Nephron (organoid): Measurements from ENCODE around the gene ALAS1.

Experiments used
- H3K27ac Mint-ChIP-seq, 3 experiments: 2 replicates each; pipeline ENCODE4 v1.8.0; 2020; ENCODE audit warnings: mixed read lengths in 3 of 3, mild to moderate bottlenecking in 2 of 3, moderate library complexity in 1 of 3
- H3K27me3 Mint-ChIP-seq: 2 replicates; pipeline ENCODE4 v1.8.0; 2021; ENCODE audit warnings: low read depth, mild to moderate bottlenecking, moderate library complexity, mixed read lengths
- H3K36me3 Mint-ChIP-seq: 2 replicates; pipeline ENCODE4 v1.8.0; 2020; ENCODE audit warnings: low read depth, mixed read lengths
- H3K4me1 Mint-ChIP-seq: 2 replicates; pipeline ENCODE4 v1.8.0; 2020; ENCODE audit warnings: mixed read lengths
- H3K4me3 Mint-ChIP-seq, 3 experiments: 2 replicates each; pipeline ENCODE4 v1.8.0; 2020; ENCODE audit warnings: mild to moderate bottlenecking in 3 of 3, mixed read lengths in 3 of 3, moderate library complexity in 2 of 3
- H3K9me3 Mint-ChIP-seq: 2 replicates; pipeline ENCODE4 v1.8.0; 2020; ENCODE audit warnings: mixed read lengths
- TF ChIP-seq, protein P1 (sequence below), 3 experiments: fragments of 200-600 bp; sonication (generic); IDR thresholded peaks; one replicate each; pipeline ENCODE4 v1.5.0; 2021; ENCODE audit warnings: antibody characterized with exemption in 3 of 3; ENCODE audit not compliant: unreplicated experiment in 3 of 3

The ALAS1 gene

DNA sequence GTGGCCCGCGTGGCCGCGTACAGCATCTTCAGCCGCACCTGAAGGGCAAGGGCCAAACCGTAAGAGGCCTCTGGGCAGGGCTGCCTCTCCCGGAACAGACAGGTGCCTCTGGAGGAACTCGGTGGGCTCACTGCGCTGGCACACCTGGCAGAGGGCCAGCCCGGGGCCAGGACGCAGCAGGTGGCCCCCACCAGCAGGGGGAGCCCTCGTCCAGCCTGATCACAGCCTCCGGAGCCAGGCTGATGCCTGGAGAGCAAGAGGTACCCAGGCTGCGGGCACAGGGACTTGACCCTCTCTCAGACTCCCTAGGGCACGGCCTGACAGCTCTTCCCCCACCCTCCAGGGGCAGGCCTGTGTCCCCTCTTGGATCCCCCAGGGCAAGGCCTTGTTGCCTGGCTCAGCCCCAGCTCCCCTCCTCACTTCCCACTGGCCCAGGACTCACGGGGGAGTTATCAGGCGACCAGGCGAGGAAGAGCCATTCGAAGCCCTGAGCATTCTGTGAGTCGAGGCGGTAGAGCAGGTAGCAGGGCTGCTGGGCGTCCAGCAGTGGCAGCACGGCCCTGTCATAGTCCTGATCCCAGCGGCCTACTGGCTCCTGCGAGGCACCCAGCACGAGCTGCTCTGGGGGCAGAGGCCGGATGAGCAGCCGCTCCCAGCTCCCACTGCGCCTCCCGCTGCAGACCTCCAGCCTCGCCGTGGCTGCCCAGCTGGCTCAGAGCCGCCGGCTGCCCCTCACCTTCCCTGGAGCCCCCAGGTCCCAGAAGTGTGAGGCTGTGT is 33.7 kb downstream of the ALAS1 start:
- peaks cover 4% of the 10 kb centered on the region for H3K27me3 Mint-ChIP-seq
- H3K27ac Mint-ChIP-seq = no peak overlapping the region
- TF ChIP-seq, protein P1, sequence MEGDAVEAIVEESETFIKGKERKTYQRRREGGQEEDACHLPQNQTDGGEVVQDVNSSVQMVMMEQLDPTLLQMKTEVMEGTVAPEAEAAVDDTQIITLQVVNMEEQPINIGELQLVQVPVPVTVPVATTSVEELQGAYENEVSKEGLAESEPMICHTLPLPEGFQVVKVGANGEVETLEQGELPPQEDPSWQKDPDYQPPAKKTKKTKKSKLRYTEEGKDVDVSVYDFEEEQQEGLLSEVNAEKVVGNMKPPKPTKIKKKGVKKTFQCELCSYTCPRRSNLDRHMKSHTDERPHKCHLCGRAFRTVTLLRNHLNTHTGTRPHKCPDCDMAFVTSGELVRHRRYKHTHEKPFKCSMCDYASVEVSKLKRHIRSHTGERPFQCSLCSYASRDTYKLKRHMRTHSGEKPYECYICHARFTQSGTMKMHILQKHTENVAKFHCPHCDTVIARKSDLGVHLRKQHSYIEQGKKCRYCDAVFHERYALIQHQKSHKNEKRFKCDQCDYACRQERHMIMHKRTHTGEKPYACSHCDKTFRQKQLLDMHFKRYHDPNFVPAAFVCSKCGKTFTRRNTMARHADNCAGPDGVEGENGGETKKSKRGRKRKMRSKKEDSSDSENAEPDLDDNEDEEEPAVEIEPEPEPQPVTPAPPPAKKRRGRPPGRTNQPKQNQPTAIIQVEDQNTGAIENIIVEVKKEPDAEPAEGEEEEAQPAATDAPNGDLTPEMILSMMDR (IDR thresholded peaks at IDR 0.05; ENCODE audit: unreplicated experiment in 3 of 3) = peak; percentile 51 to 65 (median 58)
- no peaks in the 10 kb centered on the region for H3K4me1 Mint-ChIP-seq
- no peaks in the 10 kb centered on the region for H3K9me3 Mint-ChIP-seq
- peaks cover 6% of the 10 kb centered on the region for H3K36me3 Mint-ChIP-seq
- H3K4me3 Mint-ChIP-seq = no peak overlapping the region

DNA sequence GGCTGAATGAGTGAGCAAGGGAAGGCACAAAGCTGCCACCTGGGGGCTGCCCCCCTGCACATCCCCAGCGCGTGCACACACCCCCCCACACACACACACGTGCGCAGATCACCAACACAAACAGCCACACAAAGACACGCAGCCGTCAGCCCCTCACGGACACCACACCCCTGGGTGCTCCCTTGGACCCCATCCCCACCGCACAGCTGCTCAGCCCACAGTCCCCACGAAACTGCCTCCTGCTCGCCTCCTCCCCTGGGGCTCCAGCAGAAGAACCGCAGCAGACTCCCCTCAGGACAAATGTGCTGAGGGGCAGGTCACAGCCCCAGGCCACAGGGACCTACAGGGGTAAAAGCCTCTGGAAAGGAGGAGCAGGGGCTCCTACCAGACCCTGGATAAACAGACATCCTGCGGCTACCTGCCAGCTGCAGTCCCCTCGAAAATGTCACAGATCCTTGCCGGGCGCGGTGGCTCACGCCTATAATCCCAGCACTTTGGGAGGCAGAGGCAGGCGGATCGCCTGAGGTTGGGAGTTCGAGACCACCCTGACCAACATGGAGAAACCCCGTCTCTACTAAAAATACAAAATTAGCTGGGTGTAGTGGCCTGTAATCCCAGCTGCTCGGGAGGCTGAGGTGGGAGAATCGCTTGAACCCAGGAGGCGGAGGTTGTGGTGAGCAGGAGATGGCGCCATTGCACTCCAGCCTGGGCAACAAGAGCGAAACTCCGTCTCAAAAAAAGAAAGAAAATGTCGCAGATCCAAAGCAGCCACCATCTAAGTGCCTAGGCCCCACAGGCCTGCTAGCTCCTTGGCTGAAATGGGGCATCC is 34.5 kb downstream of the ALAS1 start:
- TF ChIP-seq, protein P1 (IDR thresholded peaks at IDR 0.05; ENCODE audit: unreplicated experiment in 3 of 3) = peak in 2 of 3 experiments; percentile 17 to 18
- Mint-ChIP-seq H3K27ac (no peak overlapping the region), H3K36me3 (peaks cover 6% of the 10 kb centered on the region), H3K9me3 (no peaks in the 10 kb centered on the region), H3K4me3 (no peak overlapping the region), H3K4me1 (no peaks in the 10 kb centered on the region), H3K27me3 (no peaks in the 10 kb centered on the region)

DNA sequence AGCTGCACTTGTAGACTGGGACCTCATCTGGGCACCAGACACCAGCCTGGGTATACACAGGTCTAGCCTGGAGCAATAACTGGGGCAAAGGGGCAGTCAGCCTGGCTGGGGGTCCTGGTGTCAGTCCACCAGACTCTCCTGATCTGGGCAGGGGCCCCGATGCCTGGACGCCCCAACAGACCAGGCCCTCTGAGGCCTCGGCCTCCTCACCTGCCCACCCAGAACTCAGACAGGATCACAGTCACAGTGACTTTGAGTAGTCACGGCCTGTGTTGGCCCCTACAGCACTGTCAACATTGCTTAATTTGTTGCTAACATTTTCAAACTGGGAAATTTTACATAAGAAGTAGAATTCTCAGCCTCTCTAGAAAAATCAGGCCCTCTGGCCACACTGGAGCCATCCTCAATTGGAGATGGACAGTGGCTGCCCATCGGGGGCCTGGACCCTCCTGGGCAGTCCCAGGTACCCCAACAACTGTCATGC is 35.2 kb downstream of the ALAS1 start:
- Mint-ChIP-seq H3K27me3 (no peaks in the 10 kb centered on the region), H3K4me3 (no peak overlapping the region), H3K9me3 (no peaks in the 10 kb centered on the region), H3K36me3 (peaks cover 6% of the 10 kb centered on the region), H3K4me1 (peaks cover 1% of the 10 kb centered on the region), H3K27ac (no peak overlapping the region)
- TF ChIP-seq, protein P1 (IDR thresholded peaks at IDR 0.05; ENCODE audit: unreplicated experiment in 3 of 3) = peak in 1 of 3 experiments; percentile 1

DNA sequence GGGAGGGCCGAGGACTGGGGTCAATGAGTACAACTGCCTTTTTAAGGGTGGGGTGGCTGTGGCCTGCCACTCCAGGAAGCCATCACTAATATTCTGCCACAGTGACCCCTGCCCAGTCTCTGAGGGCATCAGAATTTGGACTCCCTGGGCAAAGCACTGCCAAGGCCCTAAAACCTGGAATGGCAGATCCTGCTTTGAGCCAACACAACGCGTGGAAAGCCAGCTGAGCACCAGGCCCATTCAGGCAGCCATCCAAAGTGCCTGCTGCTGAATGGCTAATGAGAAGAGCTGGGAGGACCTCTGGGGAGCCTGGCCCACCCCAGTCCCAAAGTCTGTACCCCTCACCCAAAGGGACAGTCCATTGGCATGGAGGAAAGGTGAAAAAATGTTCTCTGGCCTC is 36.0 kb downstream of the ALAS1 start:
- Mint-ChIP-seq H3K4me3 (no peak overlapping the region), H3K4me1 (peaks cover 6% of the 10 kb centered on the region), H3K36me3 (peaks cover 6% of the 10 kb centered on the region), H3K27me3 (no peaks in the 10 kb centered on the region), H3K27ac (no peak overlapping the region), H3K9me3 (no peaks in the 10 kb centered on the region)
- TF ChIP-seq, protein P1 (IDR thresholded peaks at IDR 0.05; ENCODE audit: unreplicated experiment in 3 of 3) = no peak

DNA sequence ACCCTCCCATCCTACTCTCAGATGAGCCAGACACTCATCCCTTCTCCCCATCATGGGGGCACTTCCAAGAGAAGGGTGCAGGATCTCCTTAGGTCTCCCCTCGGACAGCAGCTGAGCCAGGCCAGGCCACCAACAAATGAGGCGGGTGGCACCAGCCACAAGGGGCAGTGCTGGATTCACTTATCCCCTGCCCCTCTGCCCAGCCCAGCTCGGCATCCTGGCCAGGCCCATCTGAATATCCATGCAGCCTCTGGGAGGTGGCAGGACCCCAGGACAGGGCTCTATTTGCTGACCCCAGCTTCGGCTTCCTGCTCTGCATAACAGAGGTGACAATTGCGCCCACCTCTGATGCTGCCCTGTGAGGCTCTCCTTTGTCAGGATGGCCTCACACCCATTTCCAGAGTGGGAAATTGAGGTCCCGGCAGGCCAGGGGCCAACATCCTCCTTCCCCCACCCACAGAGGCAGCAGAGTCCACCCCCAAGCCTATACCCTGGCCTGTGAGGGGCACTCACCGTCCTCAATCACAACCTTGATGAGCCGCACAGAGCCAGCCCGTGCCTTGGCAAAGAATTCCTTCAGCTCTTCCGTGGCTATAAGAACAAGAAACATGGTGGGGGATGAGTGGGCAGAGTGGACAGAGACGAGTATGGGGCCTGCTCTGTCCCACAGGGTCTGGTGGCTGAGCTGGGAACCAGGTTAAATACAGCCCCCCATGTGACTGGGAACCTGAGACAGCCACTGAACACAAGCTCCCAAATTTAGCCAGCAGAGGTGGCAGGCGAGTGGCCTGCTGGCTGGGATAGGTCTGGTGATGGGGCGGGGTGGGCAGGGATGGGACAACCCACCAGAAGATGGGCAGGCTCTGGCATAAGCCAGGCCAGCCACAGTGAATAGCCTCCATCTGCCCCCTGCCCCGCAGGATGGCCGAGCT is 36.8 kb downstream of the ALAS1 start:
- no peak overlapping the region for H3K27ac Mint-ChIP-seq
- no peaks in the 10 kb centered on the region for H3K27me3 Mint-ChIP-seq
- H3K36me3 Mint-ChIP-seq = peaks cover 6% of the 10 kb centered on the region
- TF ChIP-seq, protein P1 (IDR thresholded peaks at IDR 0.05; ENCODE audit: unreplicated experiment in 3 of 3) = no peak
- peak overlapping the region in 1 of 3 experiments; percentile 41 for H3K4me3 Mint-ChIP-seq
- peaks cover 12% of the 10 kb centered on the region for H3K4me1 Mint-ChIP-seq
- no peaks in the 10 kb centered on the region for H3K9me3 Mint-ChIP-seq
